HepG2 (cell line): ENCODE measurements around the gene RAB34. TPM values are rescaled to one million over a fixed set of nuclear protein-coding genes. Genes with fewer than 3 reads are reported as not detected.

ENCODE experiments used
- ADNP ChIP-seq: sonication (generic); formaldehyde crosslinking; IDR thresholded peaks from 2 replicates; pipeline ENCODE4 v1.4.0; 2020; ENCODE audit warnings: missing genetic modification reagents
- E2F2 ChIP-seq: sonication (generic); formaldehyde crosslinking; IDR thresholded peaks from 2 replicates; pipeline ENCODE4 v1.4.0; 2020; ENCODE audit warnings: missing genetic modification reagents, borderline replicate concordance
- HCFC1 ChIP-seq: fragments of 150-350 bp; IDR thresholded peaks from 2 replicates; pipeline ENCODE4 v1.6.1; 2014; ENCODE audit warnings: low read depth, low read length
- HDAC6 ChIP-seq: fragments of 200-600 bp; sonication (generic); IDR thresholded peaks from 2 replicates; pipeline ENCODE4 v1.7.0; 2017; ENCODE audit warnings: mild to moderate bottlenecking, antibody characterized with exemption, low read length, low read depth
- KAT8 ChIP-seq: IDR thresholded peaks from 2 replicates; pipeline ENCODE4 v1.6.1; 2016; ENCODE audit warnings: missing genetic modification reagents, missing compliant biosample characterization
- KLF16 ChIP-seq, 2 experiments: sonication (generic) in 1 of 2; formaldehyde crosslinking in 1 of 2; IDR thresholded peaks; 2 replicates each; pipeline versions ENCODE4 v1.6.1 to v1.8.0; 2016 to 2023; ENCODE audit warnings: missing genetic modification reagents in 2 of 2, missing compliant biosample characterization in 1 of 2
- MIER3 ChIP-seq: IDR thresholded peaks from 2 replicates; pipeline ENCODE4 v1.6.1; 2016; ENCODE audit warnings: missing compliant biosample characterization, borderline replicate concordance
- MLLT10 ChIP-seq: sonication (generic); formaldehyde crosslinking; IDR thresholded peaks from 2 replicates; pipeline ENCODE4 v1.4.0; 2020; ENCODE audit warnings: missing genetic modification reagents
- MLXIP ChIP-seq: sonication (generic); formaldehyde crosslinking; IDR thresholded peaks from 2 replicates; pipeline ENCODE4 v1.9.0; 2021; ENCODE audit warnings: missing genetic modification reagents, borderline replicate concordance
- MTF2 ChIP-seq: sonication (generic); formaldehyde crosslinking; IDR thresholded peaks from 2 replicates; pipeline ENCODE4 v1.5.0; 2020; ENCODE audit warnings: missing genetic modification reagents, borderline replicate concordance
- PAF1 ChIP-seq: IDR thresholded peaks from 2 replicates; pipeline ENCODE4 v1.6.1; 2016; ENCODE audit warnings: missing genetic modification reagents, missing compliant biosample characterization
- PREB ChIP-seq: sonication (generic); formaldehyde crosslinking; IDR thresholded peaks from 2 replicates; pipeline ENCODE4 v1.4.0; 2020; ENCODE audit warnings: missing genetic modification reagents
- SOX5 ChIP-seq: IDR thresholded peaks from 2 replicates; pipeline ENCODE4 v1.6.1; 2016; ENCODE audit warnings: borderline replicate concordance
- ZNF205 ChIP-seq: IDR thresholded peaks from 2 replicates; pipeline ENCODE4 v1.6.1; 2018; ENCODE audit warnings: missing biosample characterization, missing genetic modification reagents
- ZNF260 ChIP-seq: sonication (generic); formaldehyde crosslinking; IDR thresholded peaks from 2 replicates; pipeline ENCODE4 v1.4.0; 2020; ENCODE audit warnings: missing genetic modification reagents, low read depth, mild to moderate bottlenecking, borderline replicate concordance
- ZNF841 ChIP-seq: sonication (generic); formaldehyde crosslinking; IDR thresholded peaks from 2 replicates; pipeline ENCODE4 v1.8.1; 2023; ENCODE audit warnings: missing genetic modification reagents, borderline replicate concordance
- polyA plus RNA-seq, 8 experiments: library from polyadenylated mRNA; depleted of rRNA in 3 of 8; stranded (reverse) in 7 of 8; unstranded in 1 of 8; fragments of >200 nt; fragmentation: Illumina TruSeq in 4 of 8; extraction: Trizol in 4 of 8; gene quantifications; 2 replicates each; pipeline versions ENCODE4 v1.2.1 to v1.2.3, GENCODE V29; 2011 to 2016; ENCODE audit warnings: low read depth in 4 of 8, missing spikeins in 1 of 8, mixed read lengths in 1 of 8; ENCODE audit not compliant: insufficient read depth in 1 of 8
- total RNA-seq, 5 experiments: library from RNA; depleted of rRNA; stranded (reverse); fragments of >200 nt; fragmentation: Illumina TruSeq; extraction: Trizol; gene quantifications; 2 replicates each; pipeline ENCODE4 v1.2.3, GENCODE V29; 2016; ENCODE audit warnings: low read depth in 1 of 5
- TF ChIP-seq, protein P1 (sequence below): sonication (generic); formaldehyde crosslinking; IDR thresholded peaks from 2 replicates; pipeline ENCODE4 v1.5.1; 2020; ENCODE audit warnings: mild to moderate bottlenecking, missing genetic modification reagents, borderline replicate concordance
- TF ChIP-seq, protein P2 (sequence below): sonication (generic); formaldehyde crosslinking; IDR thresholded peaks from 2 replicates; pipeline ENCODE4 v1.8.0; 2022; ENCODE audit warnings: mild to moderate bottlenecking, missing genetic modification reagents, borderline replicate concordance

Gene RAB34
- total and polyA plus RNA-seq, 2 of the 13 experiments (the other 11 are each of a cell fraction or from before 2014, with no cell fraction given), result 0.49 TPM; not detected in 1

GRCh38 chr17:28710861-28711722, 6.6 kb downstream of the RAB34 start (continued):
- TF ChIP-seq, protein P1, sequence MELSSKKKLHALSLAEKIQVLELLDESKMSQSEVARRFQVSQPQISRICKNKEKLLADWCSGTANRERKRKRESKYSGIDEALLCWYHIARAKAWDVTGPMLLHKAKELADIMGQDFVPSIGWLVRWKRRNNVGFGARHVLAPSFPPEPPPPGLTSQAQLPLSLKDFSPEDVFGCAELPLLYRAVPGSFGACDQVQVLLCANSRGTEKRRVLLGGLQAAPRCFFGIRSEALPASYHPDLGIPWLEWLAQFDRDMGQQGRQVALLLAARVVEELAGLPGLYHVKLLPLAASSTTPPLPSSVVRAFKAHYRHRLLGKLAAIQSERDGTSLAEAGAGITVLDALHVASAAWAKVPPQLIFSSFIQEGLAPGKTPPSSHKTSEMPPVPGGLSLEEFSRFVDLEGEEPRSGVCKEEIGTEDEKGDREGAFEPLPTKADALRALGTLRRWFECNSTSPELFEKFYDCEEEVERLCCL (CRISPR knock-in tag), result no peak
- no peak for TF ChIP-seq ADNP (CRISPR knock-in tag)
- TF ChIP-seq KAT8 (CRISPR knock-in tag), result peak; percentile 63; the same call in 1 of the 2 replicates
- TF ChIP-seq, protein P2, sequence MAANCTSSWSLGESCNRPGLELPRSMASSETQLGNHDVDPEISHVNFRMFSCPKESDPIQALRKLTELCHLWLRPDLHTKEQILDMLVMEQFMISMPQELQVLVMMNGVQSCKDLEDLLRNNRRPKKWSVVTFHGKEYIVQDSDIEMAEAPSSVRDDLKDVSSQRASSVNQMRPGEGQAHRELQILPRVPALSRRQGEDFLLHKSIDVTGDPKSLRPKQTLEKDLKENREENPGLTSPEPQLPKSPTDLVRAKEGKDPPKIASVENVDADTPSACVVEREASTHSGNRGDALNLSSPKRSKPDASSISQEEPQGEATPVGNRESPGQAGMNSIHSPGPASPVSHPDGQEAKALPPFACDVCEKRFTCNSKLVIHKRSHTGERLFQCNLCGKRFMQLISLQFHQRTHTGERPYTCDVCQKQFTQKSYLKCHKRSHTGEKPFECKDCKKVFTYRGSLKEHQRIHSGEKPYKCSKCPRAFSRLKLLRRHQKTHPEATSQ (CRISPR knock-in tag), result no peak
- TF ChIP-seq PAF1 (CRISPR knock-in tag), result no peak
- TF ChIP-seq MLLT10 (CRISPR knock-in tag), result no peak
- TF ChIP-seq ZNF841, result no peak
- no peak for TF ChIP-seq MIER3
- no peak for TF ChIP-seq HDAC6
- TF ChIP-seq E2F2, result peak; percentile 73; the same call in 1 of the 2 replicates
- no peak for TF ChIP-seq HCFC1
- TF ChIP-seq ZNF260 (CRISPR knock-in tag), result no peak
- peak; percentile 37; the same call in 1 of the 2 replicates for TF ChIP-seq ZNF205 (CRISPR knock-in tag)
- no peak for TF ChIP-seq MLXIP (CRISPR knock-in tag)
- TF ChIP-seq KLF16 (CRISPR knock-in tag; IDR thresholded peaks at IDR 0.05), result no peak
- no peak for TF ChIP-seq PREB (CRISPR knock-in tag)
- TF ChIP-seq SOX5, result no peak
- no peak for TF ChIP-seq MTF2 (CRISPR knock-in tag)
